Mesenchymal stem cell (in vitro differentiated cells and primary cell): ENCODE data around the gene PPP4R3B.
A peak's percentile ranks its signal among the peaks of the same experiment; 100 is the strongest.

Experiments
- DNase-seq: peaks from one replicate; pipeline ENCODE4 v3.0.0-alpha.2; 2013
- H2AFZ ChIP-seq: one replicate; pipeline ENCODE4 v1.6.1; 2013; ENCODE audit warnings: low read depth, mild to moderate bottlenecking, control low read depth, inconsistent platforms, low read length, moderate library complexity
- H2AK5ac ChIP-seq: 2 replicates; pipeline ENCODE4 v1.6.1; 2013; ENCODE audit warnings: low read length, moderate library complexity, mild to moderate bottlenecking, inconsistent platforms; ENCODE audit not compliant: severe bottlenecking
- H2BK120ac ChIP-seq: one replicate; pipeline ENCODE4 v1.6.1; 2013; ENCODE audit warnings: low read depth, mild to moderate bottlenecking, inconsistent platforms, low read length, moderate library complexity
- H2BK12ac ChIP-seq, 2 experiments: one replicate each; pipeline ENCODE4 v1.6.1; 2013; ENCODE audit warnings: inconsistent platforms in 2 of 2, low read length in 2 of 2, mild to moderate bottlenecking in 2 of 2, moderate library complexity in 2 of 2, control low read depth in 1 of 2
- H2BK15ac ChIP-seq: one replicate; pipeline ENCODE4 v1.6.1; 2013; ENCODE audit warnings: mild to moderate bottlenecking, low read depth, inconsistent platforms; ENCODE audit not compliant: poor library complexity, severe bottlenecking
- H2BK5ac ChIP-seq: 2 replicates; pipeline ENCODE4 v1.6.1; 2013; ENCODE audit warnings: low read depth, mild to moderate bottlenecking, low read length, control low read depth, inconsistent platforms; ENCODE audit not compliant: poor library complexity, severe bottlenecking
- H3K14ac ChIP-seq, 2 experiments: one replicate each; pipeline ENCODE4 v1.6.1; 2013; ENCODE audit warnings: inconsistent platforms in 2 of 2, low read length in 2 of 2, control low read depth in 1 of 2, mild to moderate bottlenecking in 1 of 2, moderate library complexity in 1 of 2
- H3K18ac ChIP-seq, 2 experiments: one replicate each; pipeline ENCODE4 v1.6.1; 2013; ENCODE audit warnings: inconsistent platforms in 2 of 2, low read length in 2 of 2, control low read depth in 1 of 2, low read depth in 1 of 2, mild to moderate bottlenecking in 1 of 2
- H3K23ac ChIP-seq, 2 experiments: one replicate each; pipeline ENCODE4 v1.6.1; 2013; ENCODE audit warnings: inconsistent platforms in 2 of 2, low read length in 2 of 2, mild to moderate bottlenecking in 2 of 2, moderate library complexity in 2 of 2, control low read depth in 1 of 2
- H3K27ac ChIP-seq: 2 replicates; pipeline ENCODE4 v1.5.1; 2013; ENCODE audit warnings: mild to moderate bottlenecking, moderate library complexity, low read length, control low read depth, inconsistent platforms; ENCODE audit not compliant: poor library complexity, severe bottlenecking
- H3K27me3 ChIP-seq, 2 experiments: 2 replicates each; pipeline versions ENCODE4 v1.6.1 to v1.7.0; 2013; ENCODE audit warnings: low read length in 2 of 2, mild to moderate bottlenecking in 2 of 2, moderate library complexity in 2 of 2, control low read depth in 1 of 2, inconsistent platforms in 1 of 2; ENCODE audit not compliant: control insufficient read depth in 1 of 2, insufficient read depth in 1 of 2
- H3K36me3 ChIP-seq, 2 experiments: 2 replicates each; pipeline versions ENCODE4 v1.6.1 to v1.7.0; 2013; ENCODE audit warnings: low read length in 2 of 2, control low read depth in 1 of 2, inconsistent platforms in 1 of 2, low read depth in 1 of 2, mild to moderate bottlenecking in 1 of 2; ENCODE audit not compliant: insufficient read depth in 2 of 2, control insufficient read depth in 1 of 2
- H3K4ac ChIP-seq, 2 experiments: one replicate each; pipeline ENCODE4 v1.6.1; 2013; ENCODE audit warnings: inconsistent platforms in 2 of 2, low read length in 2 of 2, mild to moderate bottlenecking in 2 of 2, moderate library complexity in 2 of 2, control low read depth in 1 of 2, low read depth in 1 of 2
- H3K4me1 ChIP-seq: 2 replicates; pipeline ENCODE4 v1.6.1; 2013; ENCODE audit warnings: low read depth, low read length, control low read depth; ENCODE audit not compliant: control insufficient read depth, insufficient read depth
- H3K4me2 ChIP-seq: 2 replicates; pipeline ENCODE4 v1.6.1; 2013; ENCODE audit warnings: low read length, mild to moderate bottlenecking, inconsistent platforms; ENCODE audit not compliant: poor library complexity, severe bottlenecking
- H3K4me3 ChIP-seq, 2 experiments: 2 replicates each; pipeline versions ENCODE4 v1.5.1 to v1.7.0; 2013; ENCODE audit warnings: low read length in 2 of 2, mild to moderate bottlenecking in 2 of 2, control low read depth in 1 of 2, low read depth in 1 of 2; ENCODE audit not compliant: insufficient read depth in 1 of 2
- H3K79me1 ChIP-seq: replicated peaks from 2 replicates; pipeline ENCODE4 v1.6.1; 2013; ENCODE audit warnings: mild to moderate bottlenecking, control low read depth, low read length, inconsistent platforms; ENCODE audit not compliant: poor library complexity, severe bottlenecking
- H3K9ac ChIP-seq: 2 replicates; pipeline ENCODE4 v1.7.0; 2013; ENCODE audit warnings: mild to moderate bottlenecking, low read length, moderate library complexity
- H3K9me3 ChIP-seq: 2 replicates; pipeline ENCODE4 v1.7.0; 2013; ENCODE audit warnings: mild to moderate bottlenecking, low read length; ENCODE audit not compliant: control insufficient read depth
- H4K8ac ChIP-seq: one replicate; pipeline ENCODE4 v1.6.1; 2013; ENCODE audit warnings: inconsistent platforms, mild to moderate bottlenecking, low read length, moderate library complexity
- H4K91ac ChIP-seq: one replicate; pipeline ENCODE4 v1.6.1; 2013; ENCODE audit warnings: mild to moderate bottlenecking, low read length, inconsistent platforms
- WGBS: methylation state at CpG from one replicate; pipeline ENCODE4 v1.1.7; 2013; ENCODE audit warnings: mixed read lengths; 5-methylcytosine and 5-hydroxymethylcytosine counted together

Gene PPP4R3B

DNA sequence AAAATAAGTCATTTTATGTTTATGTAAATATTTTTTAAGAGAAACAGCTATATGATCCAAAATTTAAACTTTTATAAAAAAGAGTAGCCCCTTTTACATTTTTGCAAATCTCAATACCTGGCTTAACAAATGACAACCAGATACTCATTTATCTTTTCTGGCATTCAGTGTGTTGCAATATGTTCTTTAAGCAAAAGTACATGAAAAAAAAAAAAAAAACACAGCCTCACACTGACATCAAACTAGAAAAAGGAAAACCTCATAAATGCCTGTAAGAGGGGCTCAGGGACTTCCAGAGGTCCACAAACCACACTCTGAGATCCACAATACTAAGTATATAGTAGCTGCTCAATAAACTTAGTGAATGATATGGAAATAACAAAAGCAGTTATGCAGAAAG lies 21.9 kb downstream of the PPP4R3B start:
- Histone ChIP-seq H3K9ac (no peak overlapping the region), H3K79me1 (peaks cover 20% of the 10 kb centered on the region), H3K27ac (no peak overlapping the region), H3K4me3 (no peak overlapping the region), H3K4me1 (peaks cover 2% of the 10 kb centered on the region), H2BK15ac (no peak overlapping the region), H3K18ac (no peak overlapping the region), H3K4me2 (no peak overlapping the region), H3K23ac (no peak overlapping the region), H2BK5ac (no peak overlapping the region), H2AFZ (no peak overlapping the region), H4K91ac (no peak overlapping the region), H2BK120ac (no peak overlapping the region), H2BK12ac (no peak overlapping the region), H3K4ac (no peak overlapping the region), H4K8ac (no peak overlapping the region), H3K36me3 (peaks cover 7 to 43% of the 10 kb centered on the region in 2 experiments), H3K14ac (no peak overlapping the region), H2AK5ac (no peak overlapping the region), H3K27me3 (no peaks in the 10 kb centered on the region), H3K9me3 (no peaks in the 10 kb centered on the region)
- DNase-seq: peak; percentile 18

DNA sequence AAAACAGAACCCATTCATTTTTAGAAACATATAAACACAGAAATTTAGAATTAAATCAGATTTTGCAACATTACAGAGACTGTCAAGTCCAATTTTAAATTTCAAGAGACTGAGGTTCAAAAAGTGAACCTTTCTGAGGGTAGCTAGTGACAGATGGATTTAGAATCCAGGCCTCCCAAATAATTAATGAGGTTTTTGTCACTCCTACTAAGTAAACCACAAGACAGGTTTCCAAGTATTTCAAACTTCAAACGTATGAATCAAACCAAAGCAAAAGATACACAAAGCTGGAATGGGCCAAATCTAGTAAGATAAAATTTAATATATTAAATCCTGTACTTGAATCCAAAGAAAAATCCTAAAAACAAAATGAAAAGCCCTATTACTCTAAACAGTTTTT lies 25.3 kb downstream of the PPP4R3B start:
- no CpG with 5 or more reads among the region's 1 CpG for WGBS

DNA sequence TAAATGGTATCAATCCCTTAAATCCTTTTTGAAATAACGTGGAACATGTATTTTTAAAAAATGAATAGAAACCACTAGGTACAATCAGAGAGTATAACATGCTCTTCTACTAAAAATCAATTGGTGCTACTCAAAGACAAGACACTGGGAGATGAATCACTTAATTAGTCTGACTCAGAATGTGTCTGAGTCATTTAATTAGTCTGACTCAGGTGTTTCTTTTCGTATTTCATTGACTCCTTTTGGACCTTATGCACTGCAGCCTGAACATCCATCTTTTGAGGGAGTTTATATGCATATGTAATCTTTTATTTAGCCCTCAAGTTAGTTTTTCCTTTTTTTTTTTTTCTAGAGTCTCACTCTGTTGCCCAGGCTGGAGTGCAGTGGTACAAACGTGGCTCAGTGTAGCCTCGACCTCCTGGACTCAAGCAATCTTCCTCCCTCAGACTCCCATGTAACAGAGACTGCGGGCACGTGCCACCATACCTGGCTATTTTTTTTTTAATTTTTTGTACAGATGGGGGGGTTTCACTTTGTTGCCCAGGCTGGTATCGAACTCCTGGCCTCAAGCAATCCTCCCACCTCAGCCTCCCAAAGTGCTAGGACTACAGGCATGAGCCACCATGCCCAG lies 26.5 kb downstream of the PPP4R3B start:
- Histone ChIP-seq H3K23ac (no peak overlapping the region), H3K79me1 (peaks cover 15% of the 10 kb centered on the region), H4K8ac (no peak overlapping the region), H3K27ac (no peak overlapping the region), H3K36me3 (peaks cover 0 to 40% of the 10 kb centered on the region in 2 experiments), H3K4ac (no peak overlapping the region), H2BK5ac (no peak overlapping the region), H2AK5ac (no peak overlapping the region), H4K91ac (no peak overlapping the region), H3K14ac (no peak overlapping the region), H2AFZ (no peak overlapping the region), H3K4me1 (peaks cover 2% of the 10 kb centered on the region), H3K4me3 (no peak overlapping the region), H3K9ac (peak overlapping the region; percentile 45), H2BK15ac (no peak overlapping the region), H3K27me3 (no peaks in the 10 kb centered on the region), H3K9me3 (no peaks in the 10 kb centered on the region), H2BK120ac (no peak overlapping the region), H3K18ac (no peak overlapping the region), H2BK12ac (no peak overlapping the region), H3K4me2 (no peak overlapping the region)
- DNase-seq: peak; percentile 61
- WGBS: 53% methylated on average over 2 of the region's 7 CpGs

More for the DNA sequence above, 25.3 kb downstream of the PPP4R3B start:
- H3K27ac ChIP-seq: no peak overlapping the region
- H4K8ac ChIP-seq: no peak overlapping the region
- H4K91ac ChIP-seq: no peak overlapping the region
- no peak overlapping the region for H3K9ac ChIP-seq
- H3K4ac ChIP-seq: no peak overlapping the region
- H3K23ac ChIP-seq: no peak overlapping the region
- no peak overlapping the region for H2BK12ac ChIP-seq
- no peak overlapping the region for H2AK5ac ChIP-seq
- no peaks in the 10 kb centered on the region for H3K27me3 ChIP-seq
- no peak overlapping the region for H3K4me2 ChIP-seq
- H3K14ac ChIP-seq: no peak overlapping the region
- peaks cover 2% of the 10 kb centered on the region for H3K4me1 ChIP-seq
- H2BK15ac ChIP-seq: no peak overlapping the region
- no peak for DNase-seq
- no peak overlapping the region for H3K18ac ChIP-seq
- H3K4me3 ChIP-seq: no peak overlapping the region
- H2AFZ ChIP-seq: no peak overlapping the region
- no peak overlapping the region for H2BK120ac ChIP-seq
- H3K79me1 ChIP-seq: peaks cover 15% of the 10 kb centered on the region
- H2BK5ac ChIP-seq: no peak overlapping the region
- H3K9me3 ChIP-seq: no peaks in the 10 kb centered on the region
- peaks cover 1 to 40% of the 10 kb centered on the region in 2 experiments for H3K36me3 ChIP-seq

DNA sequence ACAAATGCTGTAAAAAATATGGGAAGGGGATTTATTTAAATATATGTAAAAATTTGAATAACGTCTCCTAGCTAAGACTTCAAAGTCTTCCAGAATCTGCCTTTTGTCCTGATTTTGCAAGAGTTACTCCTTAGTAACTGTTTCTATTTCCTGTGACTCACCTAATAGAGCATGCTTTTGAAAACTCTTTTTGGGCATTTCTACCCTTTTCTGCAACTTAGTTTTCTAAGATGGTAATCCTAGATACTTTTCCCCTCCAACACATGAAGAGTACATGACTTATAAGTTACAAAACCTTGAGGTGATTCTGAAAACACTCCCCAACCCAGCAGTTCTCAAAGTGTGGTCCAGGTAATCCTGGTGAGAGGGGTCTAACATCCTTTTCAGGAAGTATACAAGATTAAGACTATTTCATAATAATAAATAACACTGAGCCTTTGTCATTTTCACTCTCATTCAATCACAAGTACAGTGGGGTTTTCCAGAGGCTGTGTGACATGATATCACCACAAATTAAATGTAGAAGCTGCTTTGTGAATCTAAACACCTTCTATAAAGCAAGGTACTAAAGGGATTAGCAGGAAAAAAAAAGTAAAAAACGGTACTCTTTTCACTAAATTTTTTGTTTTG lies 31.9 kb downstream of the PPP4R3B start:
- H3K36me3 ChIP-seq: peaks cover 0 to 51% of the 10 kb centered on the region in 2 experiments
- no peak overlapping the region for H2AK5ac ChIP-seq
- no peak overlapping the region for H2AFZ ChIP-seq
- WGBS: 36% methylated on average over 1 of the region's 2 CpGs
- H3K18ac ChIP-seq: no peak overlapping the region
- peak; percentile 61 for DNase-seq
- H3K9ac ChIP-seq: peak overlapping the region; percentile 90
- H2BK120ac ChIP-seq: no peak overlapping the region
- no peak overlapping the region for H4K8ac ChIP-seq
- peak overlapping the region; percentile 59 for H3K27ac ChIP-seq
- no peaks in the 10 kb centered on the region for H3K27me3 ChIP-seq
- no peak overlapping the region for H3K4me2 ChIP-seq
- H3K4ac ChIP-seq: no peak overlapping the region
- no peak overlapping the region for H2BK5ac ChIP-seq
- peak overlapping the region in 1 of 2 experiments; percentile 35 for H3K4me3 ChIP-seq
- no peak overlapping the region for H3K23ac ChIP-seq
- no peak overlapping the region for H2BK15ac ChIP-seq
- no peak overlapping the region for H3K14ac ChIP-seq
- peaks cover 4% of the 10 kb centered on the region for H3K79me1 ChIP-seq
- H3K9me3 ChIP-seq: no peaks in the 10 kb centered on the region
- no peak overlapping the region for H4K91ac ChIP-seq
- H3K4me1 ChIP-seq: no peaks in the 10 kb centered on the region
- H2BK12ac ChIP-seq: no peak overlapping the region
